ENCODE data around the gene NOX3.

GRCh38 chr6:155383913-155384312, 71.7 kb downstream of the NOX3 start:
- TF ChIP-seq CTCF (IDR thresholded peaks at IDR 0.05; ENCODE audit: poor library complexity, severe bottlenecking): no peak
- no peak for TF ChIP-seq RAD21 (conservative IDR thresholded peaks at IDR 0.05)
- TF ChIP-seq TAF1 (IDR thresholded peaks at IDR 0.05; ENCODE audit: low read depth): no peak
- TF ChIP-seq MXI1 (conservative IDR thresholded peaks at IDR 0.05; ENCODE audit: poor library complexity, severe bottlenecking): no peak
- TF ChIP-seq EZH2 (IDR thresholded peaks at IDR 0.05; ENCODE audit: borderline replicate concordance, insufficient read depth, low read length, poor library complexity, severe bottlenecking): no peak
- TF ChIP-seq POLR2AphosphoS5 (IDR thresholded peaks at IDR 0.05): no peak
- no peak for TF ChIP-seq EP300 (conservative IDR thresholded peaks at IDR 0.05; ENCODE audit: poor library complexity, severe bottlenecking)
- TF ChIP-seq REST (IDR thresholded peaks at IDR 0.05; ENCODE audit: borderline replicate concordance): no peak
- no peak for TF ChIP-seq SMC3 (conservative IDR thresholded peaks at IDR 0.05; ENCODE audit: poor library complexity)

Measured in neural cell (in vitro differentiated cells).